Pancreas (tissue), 10 donors: ENCODE data around the gene ULK3. TPM values are rescaled to one million over a fixed set of nuclear protein-coding genes. Genes with fewer than 3 reads are reported as not detected.

Experiments
- ATAC-seq, 4 donors: fragments of 200-7000 bp; cut with Tn5 transposase; one replicate each; pipeline versions ENCODE4 v1.8.0 to v1.9.1; 2020; ENCODE audit warnings: mild to moderate bottlenecking in 4 of 4, moderate library complexity in 4 of 4
- DNase-seq, 6 donors: peaks; one replicate each; pipeline ENCODE4 v3.0.0-alpha.2; 2020
- FAIRE-seq: peaks from 2 replicates; lab custom pipeline; 2012; peaks lifted over from hg19 to GRCh38; lab: Jason Lieb, UNC
- H3K27ac ChIP-seq, 4 donors: fragments of 200-600 bp; sonication (generic); 1 replicate in 3 of 4; 2 replicates in 1 of 4; pipeline versions ENCODE4 v1.5.0 to v1.8.0; 2020
- H3K27me3 ChIP-seq, 4 donors: fragments of 200-600 bp; one replicate each; pipeline ENCODE4 v1.8.0; 2021
- H3K36me3 ChIP-seq, 3 donors: fragments of 200-600 bp; sonication (generic) in 1 of 3; one replicate each; pipeline versions ENCODE4 v1.5.0 to v1.8.0; 2020 to 2021
- H3K4me1 ChIP-seq, 3 donors: fragments of 200-600 bp; one replicate each; pipeline ENCODE4 v1.8.0; 2021
- H3K4me3 ChIP-seq, 4 donors: fragments of 200-600 bp; sonication (generic) in 2 of 4; one replicate each; pipeline versions ENCODE4 v1.5.0 to v1.8.0; 2020 to 2021
- H3K9me3 ChIP-seq, 4 donors: fragments of 200-600 bp; one replicate each; pipeline ENCODE4 v1.8.0; 2021
- CTCF ChIP-seq, 4 donors: fragments of 200-600 bp; sonication (generic) in 3 of 4; IDR thresholded peaks; one replicate each; pipeline versions ENCODE4 v1.5.0 to v1.8.0; 2021; ENCODE audit warnings: antibody characterized with exemption in 4 of 4
- WGBS, 2 donors: extraction: QIAGEN DNeasy Blood & Tissue Kit; methylation state at CpG; one replicate each; pipeline ENCODE4 v1.1.7; 2013; 5-methylcytosine and 5-hydroxymethylcytosine counted together
- intact Hi-C, 3 donors: fragments of 100-400 bp; cut with DNase I; formaldehyde crosslinking; loops; one replicate each; pipeline versions ENCODE4 v1.11.1 to v1.14.2; 2022
- polyA plus RNA-seq, 2 donors: library from polyadenylated mRNA; stranded (reverse); fragments of 200-250 nt; gene quantifications; one replicate each; pipeline ENCODE4 v1.2.3, GENCODE V29; 2013
- total RNA-seq, 6 donors: library from RNA; stranded (reverse); fragmentation: NEBNext Ultra II Directional in 4 of 6; extraction: Animal tissue kit (Norgen Biotek cat#: 25700) in 4 of 6; gene quantifications; one replicate each; pipeline versions ENCODE4 v1.2.1 to v1.2.4, GENCODE V29; 2021 to 2023
- donor health status: healthy with polysubstance abuse.
- donor health status: DM: no; HTN: no; CAD: no; lungs with moderate emphysema.
- donor health status: DM: no; HTN: no; CAD: no.
- donor health status: control.
- donor health status: control.
- donor health status: Bipolar disorder and iron deficiency.
- donor health status: DM: yes; HTN: yes; CAD: no.
- donor health status: DM: no; HTN: no; CAD: no.
- donor health status: DM: no; HTN: no; CAD: no.
- donor health status: DM: yes; HTN: yes; CAD: no.

Gene ULK3
- total and polyA plus RNA-seq, 8 donors, result 15.0 to 83.5 (median 22.2) TPM

- Histone ChIP-seq H3K36me3 (no peaks in the 10 kb centered on the region), H3K27ac (no peak overlapping the region), H3K9me3 (no peaks in the 10 kb centered on the region), H3K4me3 (no peak overlapping the region), H3K27me3 (no peaks in the 10 kb centered on the region), H3K4me1 (peaks cover 16 to 26% (median 16%) of the 10 kb centered on the region in 3 donors)
- no peak for DNase-seq
- TF ChIP-seq CTCF (IDR thresholded peaks at IDR 0.05), result no peak
- ATAC-seq, result no peak
- WGBS, 2 donors, result 93 to 98% methylated on average over 6 of the region's 6 CpGs
- FAIRE-seq, result no peak
- intact Hi-C loops, result no loop called here
Observed at GRCh38 chr15:74864296-74864695, 21.3 kb upstream of the ULK3 start.

GRCh38 chr15:74863239-74864056 lies 20.5 kb upstream of the ULK3 start:
- H3K9me3 ChIP-seq, result no peaks in the 10 kb centered on the region
- H3K4me3 ChIP-seq, result no peak overlapping the region

GRCh38 chr15:74858369-74858740 lies 15.4 kb upstream of the ULK3 start:
- Histone ChIP-seq H3K27me3 (no peaks in the 10 kb centered on the region), H3K4me3 (no peak overlapping the region), H3K4me1 (peaks cover 10 to 21% (median 15%) of the 10 kb centered on the region in 3 donors), H3K27ac (no peak overlapping the region), H3K9me3 (no peaks in the 10 kb centered on the region), H3K36me3 (peaks cover 0 to 6% (median under 1%) of the 10 kb centered on the region in 3 donors)
- intact Hi-C loops, result no loop called here
- ATAC-seq, result peak in 1 of 4 donors; percentile 12
- 83 to 90% methylated on average over 4 of the region's 4 CpGs for WGBS, 2 donors
- no peak for TF ChIP-seq CTCF (IDR thresholded peaks at IDR 0.05)
- no peak for DNase-seq
- FAIRE-seq, result no peak

More at GRCh38 chr15:74863239-74864056, 20.5 kb upstream of the ULK3 start:
- Histone ChIP-seq H3K36me3 (no peaks in the 10 kb centered on the region), H3K27me3 (no peaks in the 10 kb centered on the region), H3K4me1 (peaks cover 12 to 18% (median 18%) of the 10 kb centered on the region in 3 donors), H3K27ac (no peak overlapping the region)
- FAIRE-seq (no peak), DNase-seq (no peak), ATAC-seq (peak; percentile 26 to 45 (median 38))
- WGBS, 2 donors, result 64 to 66% methylated on average over 9 to 11 of the region's 11 CpGs
- intact Hi-C loops, result no loop called here
- no peak for TF ChIP-seq CTCF (IDR thresholded peaks at IDR 0.05)

- no peak for FAIRE-seq
- intact Hi-C loops, result no loop called here
- H3K36me3 ChIP-seq, result peaks cover 0 to 11% (median 6%) of the 10 kb centered on the region in 3 donors
- ATAC-seq, result no peak
- no peaks in the 10 kb centered on the region for H3K27me3 ChIP-seq
- no peak overlapping the region for H3K4me3 ChIP-seq
- no peaks in the 10 kb centered on the region for H3K9me3 ChIP-seq
- no peak for TF ChIP-seq CTCF (IDR thresholded peaks at IDR 0.05)
- 68 to 78% methylated on average over 9 of the region's 9 CpGs for WGBS, 2 donors
- peaks cover 10 to 21% (median 15%) of the 10 kb centered on the region in 3 donors for H3K4me1 ChIP-seq
- no peak for DNase-seq
- H3K27ac ChIP-seq, result no peak overlapping the region
Observed at GRCh38 chr15:74857671-74858368, 14.9 kb upstream of the ULK3 start.
